Measurements from ENCODE around the gene ZNF609. TPM values are rescaled to one million over a fixed set of nuclear protein-coding genes. Genes with fewer than 3 reads are reported as not detected.

Gene ZNF609
- polyA plus RNA-seq, 1 donor = 14.9 TPM

DNA sequence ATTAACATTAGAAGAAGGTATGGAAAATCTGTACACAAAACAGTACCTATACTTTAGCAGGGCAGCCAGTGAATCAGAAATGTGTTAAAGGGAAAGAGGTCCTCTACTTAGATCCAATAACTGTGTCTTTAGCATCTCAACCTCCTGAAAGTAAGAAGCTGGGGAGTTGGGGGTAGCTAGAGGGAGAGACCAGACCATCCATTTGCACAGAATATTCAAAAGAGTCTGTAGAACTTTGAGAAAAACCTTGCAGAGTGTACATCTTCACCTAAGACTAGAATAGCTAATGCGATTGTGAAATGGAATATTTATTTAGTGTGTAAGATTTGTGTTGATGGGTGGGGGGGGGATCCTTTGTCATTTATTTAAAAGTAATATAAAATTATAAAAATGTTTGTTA lies 190.2 kb downstream of the ZNF609 start:
- no peak for DNase-seq (ENCODE audit: low read depth)

DNA sequence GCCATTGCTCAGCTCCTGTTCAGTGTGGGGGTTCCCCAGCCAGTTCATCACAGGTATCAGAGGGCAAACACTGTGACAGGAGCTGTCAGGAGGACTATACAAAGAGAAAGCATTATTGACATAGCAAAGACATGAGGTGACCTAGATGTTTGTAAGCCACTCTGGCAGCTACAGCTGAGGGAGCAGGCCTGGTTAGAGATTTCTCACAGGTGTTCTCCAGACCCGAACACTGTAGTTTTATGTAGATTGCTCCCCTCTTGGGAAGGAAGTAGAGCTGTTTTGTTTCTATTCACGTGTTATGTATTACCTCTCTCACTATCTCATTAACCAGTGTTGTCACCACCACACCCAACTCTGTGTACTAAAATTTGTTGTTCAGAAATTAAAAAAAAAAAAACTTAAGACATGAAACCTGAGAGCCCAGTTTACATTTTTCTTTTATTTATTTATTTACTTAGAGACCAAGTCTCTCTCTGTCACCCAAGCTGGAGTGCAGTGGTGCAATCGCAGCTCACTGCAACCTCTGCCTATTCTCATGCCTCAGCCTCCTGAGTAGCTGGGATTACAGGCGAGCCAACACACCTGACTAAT lies 191.3 kb downstream of the ZNF609 start:
- no peak for DNase-seq (ENCODE audit: low read depth)

DNA sequence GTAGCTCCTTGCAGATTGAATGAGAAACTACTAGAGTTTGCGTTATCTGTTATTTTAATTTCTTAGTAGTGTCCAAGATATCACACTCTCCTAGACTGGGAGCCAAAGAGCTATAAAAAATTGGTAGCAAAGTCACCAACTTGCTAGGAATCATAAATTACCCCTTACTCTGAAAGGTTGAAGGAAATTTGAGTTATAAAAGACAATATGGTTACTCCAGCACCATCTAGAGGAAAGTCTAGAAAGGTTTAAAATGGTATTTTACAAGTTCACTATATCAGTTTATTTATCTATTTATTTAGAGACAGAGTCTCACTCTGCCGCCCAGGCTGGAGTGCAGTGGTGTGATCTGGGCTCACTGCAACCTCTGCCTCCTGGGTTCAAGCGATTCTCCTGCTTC lies 193.4 kb downstream of the ZNF609 start:
- DNase-seq (ENCODE audit: low read depth) = no peak

DNA sequence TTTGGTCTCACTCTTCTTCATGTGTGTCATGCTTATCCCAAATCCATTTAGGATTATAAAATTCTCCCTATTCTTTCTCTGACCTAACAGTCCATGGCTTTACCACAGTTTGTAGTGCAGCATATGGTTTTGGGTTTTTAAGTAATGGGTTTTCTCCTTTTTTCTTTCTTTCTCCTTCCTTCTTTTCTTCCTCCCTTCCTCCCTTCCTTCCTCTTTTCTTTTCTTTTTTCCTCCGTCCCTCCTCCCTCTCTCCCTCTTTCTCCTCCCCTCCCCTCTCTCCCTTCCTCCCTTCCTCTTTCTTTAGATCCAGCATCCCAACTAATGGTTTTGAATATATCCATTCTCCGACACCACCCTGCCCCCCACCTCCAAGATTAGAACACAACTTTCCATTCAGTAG lies 196.1 kb downstream of the ZNF609 start:
- no peak for DNase-seq (ENCODE audit: low read depth)

DNA sequence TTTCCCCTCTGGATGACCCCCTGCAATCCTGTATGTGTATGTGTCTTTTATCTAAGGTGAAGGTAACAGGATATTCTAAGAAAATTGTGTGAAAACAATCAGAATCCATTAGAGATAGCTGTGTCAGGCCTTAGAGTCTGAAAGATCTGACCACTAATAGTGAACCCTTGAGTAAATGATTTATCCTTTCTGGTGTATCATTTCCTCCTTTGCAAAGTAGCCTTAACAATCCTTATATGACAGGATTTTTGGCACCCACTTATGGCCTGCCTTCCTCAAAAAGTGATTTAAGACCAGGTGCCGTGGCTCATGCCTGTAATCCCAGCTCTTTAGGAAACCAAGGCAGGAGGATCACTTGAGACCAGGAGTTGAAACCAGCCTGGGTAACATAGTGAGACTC lies 204.8 kb downstream of the ZNF609 start:
- DNase-seq (ENCODE audit: low read depth) = no peak

DNA sequence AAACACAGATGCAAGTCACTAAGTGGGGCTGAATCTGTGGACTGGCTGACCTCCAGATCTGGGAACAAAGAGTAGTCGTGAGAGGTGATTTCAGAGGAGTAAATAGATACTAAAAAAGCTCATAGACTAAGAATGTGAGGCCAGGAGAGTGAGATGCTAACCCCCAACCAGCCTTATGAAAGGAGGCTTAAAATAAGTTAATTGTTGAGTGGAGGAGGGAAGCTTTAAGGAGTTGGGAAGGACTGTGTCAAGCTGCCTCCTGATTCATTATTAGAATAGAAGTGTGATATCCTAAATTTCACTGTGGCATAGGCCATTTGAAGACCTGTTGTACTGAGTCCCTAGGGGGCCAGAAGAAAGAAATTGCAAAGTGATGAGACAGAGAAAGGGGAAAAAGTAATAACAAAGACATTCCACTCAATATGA lies 207.4 kb downstream of the ZNF609 start:
- DNase-seq (ENCODE audit: low read depth) = no peak

DNA sequence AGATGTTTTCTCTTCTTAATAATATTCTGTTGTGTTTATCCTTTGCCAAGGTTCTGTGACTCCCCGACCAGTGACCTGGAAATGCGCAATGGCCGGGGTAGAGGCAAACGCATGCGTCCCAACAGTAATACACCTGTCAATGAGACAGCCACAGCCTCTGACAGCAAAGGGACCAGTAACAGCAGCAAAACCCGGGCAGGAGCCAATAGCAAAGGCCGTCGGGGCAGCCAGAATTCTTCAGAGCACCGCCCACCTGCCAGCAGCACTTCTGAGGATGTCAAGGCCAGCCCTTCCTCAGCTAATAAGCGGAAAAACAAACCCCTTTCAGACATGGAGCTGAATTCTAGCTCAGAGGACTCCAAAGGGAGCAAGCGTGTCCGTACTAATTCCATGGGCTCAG lies 213.5 kb downstream of the ZNF609 start:
- DNase-seq (ENCODE audit: low read depth) = no peak

DNA sequence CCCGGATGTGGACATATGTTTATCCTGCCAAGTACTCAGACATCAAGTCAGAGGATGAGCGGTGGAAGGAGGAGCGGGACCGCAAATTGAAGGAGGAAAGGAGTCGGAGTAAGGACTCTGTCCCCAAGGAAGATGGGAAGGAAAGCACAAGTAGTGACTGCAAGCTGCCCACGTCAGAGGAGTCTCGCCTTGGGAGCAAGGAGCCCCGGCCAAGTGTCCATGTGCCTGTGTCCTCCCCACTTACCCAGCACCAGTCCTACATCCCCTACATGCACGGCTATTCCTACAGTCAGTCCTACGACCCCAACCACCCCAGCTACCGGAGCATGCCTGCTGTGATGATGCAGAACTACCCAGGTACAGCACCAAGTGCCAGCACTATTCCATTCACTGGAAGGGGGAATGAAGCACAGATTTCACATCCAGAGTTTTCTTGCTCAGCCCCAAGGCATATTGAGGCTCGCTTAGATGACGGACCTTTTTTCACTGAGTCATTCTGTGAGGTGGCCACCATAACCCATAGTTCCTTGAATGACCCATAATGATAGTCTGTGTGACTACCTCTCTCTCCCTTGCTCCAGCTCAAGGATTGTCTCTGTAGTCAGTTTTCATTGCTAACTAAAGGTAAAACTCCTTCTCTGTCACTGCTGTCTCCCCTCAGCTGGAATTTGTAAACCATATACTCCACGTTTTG lies 217.9 kb downstream of the ZNF609 start:
- DNase-seq (ENCODE audit: low read depth) = no peak

DNA sequence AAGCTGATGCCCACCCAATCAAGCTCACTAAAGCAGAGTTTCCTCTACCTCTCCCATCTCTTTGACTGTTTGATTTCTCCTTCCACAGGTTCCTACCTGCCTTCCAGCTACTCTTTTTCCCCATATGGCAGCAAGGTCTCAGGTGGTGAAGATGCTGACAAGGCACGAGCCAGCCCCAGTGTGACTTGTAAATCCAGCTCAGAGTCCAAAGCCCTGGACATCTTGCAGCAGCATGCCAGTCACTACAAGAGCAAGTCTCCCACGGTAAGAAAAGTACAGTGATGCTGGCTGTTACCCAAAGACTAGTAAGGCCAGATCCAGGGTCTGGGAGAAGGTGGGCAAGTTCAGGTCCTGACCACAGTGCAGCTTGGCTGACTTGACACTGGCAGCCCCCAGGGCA lies 219.7 kb downstream of the ZNF609 start:
- no peak for DNase-seq (ENCODE audit: low read depth)

DNA sequence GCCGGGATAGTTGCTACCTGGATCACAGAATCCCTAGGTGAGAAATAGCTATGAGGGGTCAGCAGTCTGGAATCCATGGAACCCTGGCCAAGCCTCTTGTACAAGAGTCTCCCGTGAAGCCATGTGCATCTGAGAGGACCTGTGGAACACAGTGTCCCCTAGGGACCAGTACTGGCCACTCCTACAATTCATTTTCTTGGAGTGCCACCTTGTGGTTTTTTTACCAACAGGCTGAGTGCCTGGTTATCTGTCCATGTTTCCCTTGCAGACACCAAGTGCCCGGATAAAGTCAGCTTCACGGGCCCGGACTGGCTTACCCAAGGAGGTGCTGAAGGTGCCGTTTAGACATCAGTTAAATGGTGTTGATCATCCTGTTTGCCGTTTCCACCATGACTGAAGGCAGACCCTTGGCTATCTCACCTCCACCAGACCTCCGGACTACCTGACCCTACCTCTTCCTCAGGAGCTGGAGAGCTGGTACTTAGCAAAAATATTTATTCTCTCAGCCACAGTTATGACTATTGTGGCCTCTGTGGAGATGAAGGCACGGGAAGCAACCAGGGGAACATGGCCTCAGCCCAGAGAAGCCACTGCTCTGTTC lies 221.1 kb downstream of the ZNF609 start:
- no peak for DNase-seq (ENCODE audit: low read depth)

DNA sequence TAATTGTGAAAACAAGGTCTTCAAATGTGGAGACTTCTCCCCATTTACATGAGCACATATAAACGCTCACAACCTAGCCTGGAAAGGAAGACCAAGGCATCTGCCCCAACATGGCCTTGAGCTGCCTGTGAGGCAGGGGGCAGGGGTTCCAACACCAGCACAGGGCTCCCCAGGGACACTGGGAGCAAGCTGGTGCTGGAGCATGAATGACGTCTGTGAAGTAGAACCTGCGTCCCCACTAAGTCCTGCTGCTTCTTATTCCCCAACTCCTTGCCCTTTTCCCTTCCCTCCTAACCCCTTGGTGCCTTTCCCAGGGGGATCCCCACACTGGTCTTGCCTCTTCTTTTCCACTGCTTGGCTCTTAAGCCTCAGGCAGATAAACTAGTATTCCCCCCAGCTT lies 221.9 kb downstream of the ZNF609 start:
- no peak for DNase-seq (ENCODE audit: low read depth)

DNA sequence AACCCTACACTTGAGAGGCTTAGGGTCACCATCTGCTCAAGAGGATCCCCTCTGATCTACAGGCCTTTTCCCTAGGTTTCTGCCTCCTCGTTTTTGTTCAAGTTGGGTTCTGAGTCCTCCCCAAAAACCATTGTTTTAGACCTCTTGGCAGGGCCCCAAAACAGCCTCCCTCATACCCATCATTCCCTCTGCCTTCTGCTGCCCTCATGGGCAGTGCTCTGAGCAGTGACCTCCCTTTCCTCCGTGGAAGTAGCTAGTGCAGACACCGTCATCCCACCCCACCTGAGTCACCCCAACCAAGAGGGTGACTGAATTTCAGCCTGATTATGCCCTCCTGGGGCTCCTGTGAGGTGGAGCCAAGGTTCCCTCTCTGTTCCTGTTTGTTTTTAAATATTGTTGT lies 223.0 kb downstream of the ZNF609 start:
- no peak for DNase-seq (ENCODE audit: low read depth)

DNA sequence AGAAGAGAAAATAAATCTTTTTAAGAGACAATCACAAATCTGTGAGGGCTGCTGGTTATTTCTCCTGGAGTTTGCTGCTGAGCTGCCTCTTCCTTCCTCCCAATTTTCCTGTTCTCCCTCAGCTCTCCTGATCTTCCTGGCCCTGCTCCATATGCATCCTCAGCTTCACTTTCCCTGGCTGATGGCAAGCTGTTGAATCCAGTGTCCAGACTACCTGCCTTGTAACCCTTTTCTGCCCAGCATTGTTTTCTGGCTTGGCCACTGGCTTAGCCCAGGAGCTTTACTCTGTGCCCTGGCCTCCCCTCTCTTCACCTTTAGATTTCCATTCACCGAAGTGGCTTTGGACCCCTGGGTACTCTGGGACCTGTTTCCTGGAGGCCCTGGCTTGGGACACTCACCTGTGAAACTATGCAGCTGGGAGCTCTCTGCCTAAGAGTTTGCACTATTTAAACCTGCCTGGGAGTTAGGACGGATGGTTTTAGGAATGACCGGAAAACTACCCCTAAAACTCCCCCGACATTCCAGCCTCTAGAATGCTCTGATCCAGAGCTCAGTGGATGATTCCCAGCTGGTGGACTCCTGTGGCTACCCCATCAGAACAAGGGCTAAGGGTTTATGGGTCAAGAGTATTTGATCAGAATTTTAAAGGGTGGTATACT lies 225.0 kb downstream of the ZNF609 start:
- no peak for DNase-seq (ENCODE audit: low read depth)

DNA sequence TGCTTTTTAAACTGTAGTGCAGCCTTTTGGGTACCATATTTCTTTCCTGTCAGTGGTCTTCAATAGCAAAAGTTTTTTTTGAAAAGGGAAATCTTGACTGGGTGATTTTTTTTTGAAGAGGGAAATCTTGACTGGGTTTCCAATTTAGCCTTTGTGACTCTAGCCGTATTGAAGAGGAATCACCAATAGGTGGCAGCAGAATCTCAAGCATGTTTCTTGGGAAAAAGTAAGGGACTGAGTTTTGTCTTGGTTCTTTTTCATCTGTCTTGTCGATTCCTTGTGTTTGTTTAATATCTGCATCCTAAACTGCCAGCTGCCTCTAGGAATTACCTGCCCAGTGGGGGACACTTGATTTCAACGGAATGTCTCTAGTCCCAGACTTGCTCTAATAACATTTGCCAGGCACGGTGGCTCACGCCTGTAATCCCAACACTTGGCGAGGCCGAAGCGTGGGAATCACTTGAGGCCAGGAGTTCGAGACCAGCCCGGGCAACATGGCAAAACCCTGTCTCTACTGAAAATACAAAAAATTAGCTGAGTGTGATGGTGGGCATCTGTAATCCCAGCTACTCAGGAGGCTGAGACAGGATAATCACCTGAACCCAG lies 225.9 kb downstream of the ZNF609 start:
- DNase-seq (ENCODE audit: low read depth) = no peak

DNA sequence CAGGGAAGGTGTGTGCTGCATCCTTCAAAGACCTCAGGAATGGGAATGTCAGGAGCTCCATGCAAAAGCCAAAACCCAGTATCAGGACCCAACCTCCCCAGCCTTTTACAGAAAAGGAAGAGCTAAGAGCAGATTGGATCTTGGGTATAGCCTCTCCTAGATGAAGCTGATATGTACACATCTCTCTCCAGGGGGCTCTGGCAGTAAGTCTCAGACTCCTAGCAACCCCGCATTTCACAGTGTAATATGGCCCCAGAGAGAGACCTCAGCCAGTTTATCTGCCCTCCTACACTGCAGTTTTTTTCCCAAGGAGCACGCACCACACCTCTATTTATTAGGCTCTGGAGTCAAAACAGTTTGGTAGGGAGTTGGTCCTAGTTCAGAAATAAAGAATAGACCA lies 226.8 kb downstream of the ZNF609 start:
- DNase-seq (ENCODE audit: low read depth) = no peak

DNA sequence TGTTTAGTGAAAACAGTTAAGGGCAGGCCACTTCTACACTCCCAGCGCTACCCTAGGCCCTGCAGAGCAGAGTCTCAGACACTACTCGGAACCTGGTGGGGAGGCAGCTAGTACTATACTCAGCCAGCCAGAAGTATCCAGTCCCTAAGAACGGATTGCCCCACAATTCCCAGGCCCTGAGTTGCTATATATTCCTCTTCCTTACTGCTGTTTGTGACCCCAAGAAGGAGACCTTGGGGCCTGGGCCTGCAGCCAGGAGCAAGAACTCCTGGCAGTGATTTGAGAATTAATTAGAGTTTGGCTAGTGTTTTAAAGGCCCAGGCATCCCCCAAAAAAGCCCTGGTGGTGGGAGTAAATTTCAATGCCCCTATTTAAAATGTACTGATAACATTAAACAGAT lies 227.3 kb downstream of the ZNF609 start:
- no peak for DNase-seq (ENCODE audit: low read depth)

DNA sequence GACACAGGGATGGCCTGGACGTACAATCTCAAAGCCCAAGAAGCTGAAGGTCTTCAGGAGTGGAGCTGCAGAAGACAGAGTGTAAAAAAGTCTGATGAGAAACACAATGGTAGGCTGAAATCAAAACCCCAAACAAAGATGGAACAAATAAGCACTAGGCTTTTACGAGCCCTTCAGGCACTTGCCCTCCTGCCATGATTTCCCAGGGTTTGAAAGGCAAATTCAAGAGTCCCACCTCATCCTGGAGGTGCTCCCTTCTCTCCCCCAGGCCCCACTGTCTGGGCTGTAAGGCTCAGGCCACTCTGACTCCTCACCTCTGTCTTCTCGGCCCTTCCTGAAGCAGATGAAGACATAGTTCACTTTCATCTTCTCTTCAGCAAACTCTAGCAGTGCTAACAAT lies 228.4 kb downstream of the ZNF609 start:
- DNase-seq (ENCODE audit: low read depth) = no peak

DNA sequence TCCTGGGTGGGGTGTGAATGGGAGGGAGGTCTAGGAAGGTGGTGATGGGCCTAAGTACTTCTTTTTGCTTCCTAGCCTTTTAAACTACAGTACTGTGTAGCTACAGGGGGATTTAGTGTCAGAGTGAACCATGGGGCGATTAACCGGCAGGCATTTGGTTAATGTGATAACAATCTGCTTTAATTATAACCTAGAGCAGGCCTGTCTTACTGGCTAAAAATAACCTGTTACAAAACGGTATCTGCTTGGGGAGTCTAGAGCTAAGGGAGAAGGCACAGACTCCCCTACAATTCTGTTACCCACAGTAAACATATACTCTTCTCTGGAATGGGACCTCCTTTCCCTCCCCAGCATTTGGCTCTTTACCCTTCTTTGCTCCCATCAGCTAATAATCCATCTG lies 229.6 kb downstream of the ZNF609 start:
- DNase-seq (ENCODE audit: low read depth) = no peak

DNA sequence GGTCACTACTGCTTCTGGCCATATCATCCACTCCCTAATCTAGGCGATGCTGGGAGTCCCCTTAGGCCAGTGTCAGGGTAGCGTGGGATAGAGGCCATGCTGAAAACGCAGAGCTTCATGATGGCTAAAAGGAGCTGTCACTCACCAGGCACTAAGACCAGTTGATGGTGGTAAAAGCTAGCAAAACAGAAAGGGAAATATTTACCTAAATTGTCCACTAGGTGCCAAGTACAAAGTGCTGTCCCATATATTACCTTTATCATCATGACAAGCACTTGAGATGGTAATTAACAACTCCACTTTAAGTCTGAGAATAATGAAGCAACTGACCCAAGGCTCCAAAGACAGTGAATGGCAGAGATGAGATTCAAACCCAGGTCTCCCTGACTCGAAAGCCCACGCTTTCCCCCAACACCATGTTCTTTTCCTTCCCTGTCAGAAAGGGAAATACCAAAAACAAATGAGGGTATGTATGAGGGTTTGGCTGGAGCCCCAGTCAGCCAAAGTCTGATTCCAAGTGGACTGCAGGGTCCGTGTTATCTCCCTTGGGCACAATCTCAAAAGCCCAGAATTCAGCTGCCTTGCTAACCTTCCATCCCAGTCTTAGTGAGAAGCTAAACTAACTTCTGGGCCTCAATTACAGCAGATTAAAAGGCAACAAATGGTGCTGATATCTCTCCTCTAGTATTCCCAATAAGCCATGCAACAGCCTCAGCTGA lies 230.4 kb downstream of the ZNF609 start:
- no peak for DNase-seq (ENCODE audit: low read depth)

DNA sequence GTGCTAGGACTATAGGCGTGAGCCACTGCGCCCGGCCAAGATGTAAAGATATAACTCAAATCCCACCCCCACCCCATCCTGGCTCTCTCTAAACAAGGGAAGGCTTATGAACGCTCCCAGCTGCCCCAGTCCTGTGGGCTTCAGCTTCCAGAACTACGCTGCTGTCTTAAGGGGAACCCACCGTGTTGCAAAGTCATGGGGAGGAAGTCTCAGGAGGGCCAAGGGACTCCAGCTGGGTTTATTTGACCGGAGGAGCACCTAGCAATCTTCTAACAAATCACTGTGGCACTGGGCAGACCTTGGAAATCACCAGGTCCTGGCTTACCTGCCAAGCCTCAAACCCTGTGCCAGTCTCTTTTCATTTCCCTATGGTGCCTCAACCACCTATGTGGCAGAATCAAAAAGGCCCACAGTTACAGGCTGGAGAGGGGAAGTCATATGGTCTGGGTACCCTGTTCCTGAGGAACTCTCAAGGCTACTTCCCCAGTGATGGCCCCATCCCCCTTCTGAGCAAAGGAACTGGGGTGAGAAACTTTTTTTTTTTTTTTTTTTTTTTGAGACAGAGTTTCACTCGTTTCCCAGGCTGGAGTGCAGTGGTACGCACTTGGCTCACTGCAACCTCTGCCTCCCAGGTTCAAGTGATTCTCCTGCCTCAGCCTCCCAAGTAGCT lies 231.7 kb downstream of the ZNF609 start:
- DNase-seq (ENCODE audit: low read depth) = no peak

DNA sequence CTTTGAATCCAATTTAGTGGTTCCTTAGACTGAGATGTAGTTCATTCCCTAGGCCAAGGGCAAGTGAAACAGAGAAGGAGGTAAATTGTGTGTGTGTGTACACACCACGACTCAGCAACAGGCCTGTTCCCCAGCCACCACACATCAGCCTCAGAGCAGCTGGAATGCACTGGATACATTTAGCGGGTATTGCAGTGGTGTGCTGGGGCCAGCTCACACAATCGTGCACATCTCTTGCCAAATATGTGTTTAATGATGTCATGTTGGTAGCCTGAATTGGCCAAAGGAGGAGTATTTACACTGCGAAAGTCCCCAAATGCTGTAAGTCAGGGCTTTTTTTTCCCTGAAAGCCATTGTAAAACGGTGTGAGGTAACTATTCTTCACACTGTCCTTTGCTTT lies 232.8 kb downstream of the ZNF609 start:
- DNase-seq (ENCODE audit: low read depth) = no peak
